GM21723 (cell line): Measurements from ENCODE around the gene PICK1.

Experiments
- ATAC-seq: cut with Tn5 transposase; IDR thresholded peaks from one replicate; pipeline ENCODE4 v1.9.1; 2021; ENCODE audit warnings: mild to moderate bottlenecking, moderate library complexity; ENCODE audit not compliant: unreplicated experiment

PICK1 gene

DNA sequence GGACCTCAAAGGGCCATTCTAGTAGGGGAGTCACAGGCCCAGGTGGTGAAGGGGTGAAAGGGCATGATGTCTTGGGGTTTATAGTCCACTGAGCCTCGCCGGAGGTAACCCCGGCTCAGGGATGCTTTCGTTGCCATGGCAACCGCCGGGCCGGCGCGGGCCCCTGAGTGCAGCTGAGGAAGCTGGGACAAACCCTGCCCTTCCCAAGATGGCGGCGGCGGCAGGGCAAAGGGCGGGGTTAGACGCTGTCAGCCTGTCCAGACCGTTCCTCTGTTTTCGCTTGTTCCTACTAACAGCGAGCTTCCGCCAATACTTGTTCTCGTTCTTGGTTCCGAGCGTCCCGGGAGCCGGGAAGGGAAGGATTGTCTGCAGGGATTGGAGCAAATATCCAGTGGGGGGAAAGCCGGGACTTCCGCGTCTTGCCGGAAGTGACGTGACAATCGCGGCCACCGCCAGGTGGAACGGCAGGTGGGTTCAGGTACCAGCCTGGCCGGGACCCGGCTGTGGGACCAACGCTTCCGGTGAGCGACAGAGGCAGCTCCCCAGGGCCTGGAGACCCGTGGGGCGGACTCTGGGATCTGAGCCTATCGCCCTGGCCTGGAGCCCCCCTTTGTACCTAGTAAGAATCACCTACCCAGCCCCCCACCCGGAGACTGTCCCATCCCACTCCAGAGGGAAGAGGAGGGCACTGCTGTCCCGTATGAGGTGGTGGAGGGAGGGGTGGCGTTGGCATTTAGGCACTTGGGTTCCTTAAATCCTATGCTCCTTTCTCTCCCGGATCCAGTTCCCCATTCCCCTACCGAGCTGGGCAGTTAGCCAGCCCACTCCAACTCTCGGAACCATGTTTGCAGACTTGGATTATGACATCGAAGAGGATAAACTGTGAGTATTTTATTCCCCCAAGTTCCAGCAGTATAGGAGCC, at the start of gene PICK1:
TSS of gene PICK1 (plus strand) at position 436 of the 923 bp plus-strand sequence. CDS start at position 842, 406 bp downstream.
- peak; percentile 64 for ATAC-seq

DNA sequence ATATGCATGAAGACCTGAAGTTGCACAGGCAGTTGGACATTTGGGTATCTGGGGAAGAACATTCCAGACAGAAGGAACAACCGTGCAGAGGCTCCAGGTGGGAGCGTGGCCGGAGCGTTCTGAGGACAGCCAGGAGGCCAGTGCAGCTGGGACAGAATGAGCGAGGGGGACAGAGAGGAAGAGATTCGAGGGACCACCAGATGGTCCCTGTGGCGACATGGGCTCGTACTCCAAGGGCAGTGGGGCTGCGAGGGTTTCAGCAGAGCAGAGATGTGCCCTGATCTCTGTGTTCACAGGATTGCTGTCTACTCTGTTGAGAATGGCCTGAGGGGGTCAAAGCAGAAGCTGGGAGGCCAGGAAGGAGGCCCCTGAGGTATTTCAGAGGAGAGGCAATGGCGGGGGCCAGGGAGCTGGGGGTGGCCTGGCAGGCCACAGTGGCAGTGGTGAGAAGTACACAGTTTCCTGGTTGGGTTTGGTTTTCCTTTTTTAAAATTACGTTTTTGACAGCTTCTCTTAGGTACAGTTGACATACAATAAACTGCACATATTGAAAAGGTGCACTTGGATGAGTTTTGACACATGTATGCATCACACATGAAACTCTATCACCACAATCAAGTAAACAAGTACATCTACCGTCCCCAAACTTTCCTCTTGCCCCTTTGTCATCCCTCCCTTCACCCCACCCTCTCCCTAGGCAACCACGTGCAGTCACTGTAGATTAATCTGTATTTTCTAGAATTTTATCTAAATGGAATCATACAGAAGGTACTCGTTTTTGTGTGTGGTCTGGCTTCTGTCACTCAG, 48.0 kb upstream of the PICK1 start:
- no peak for ATAC-seq

DNA sequence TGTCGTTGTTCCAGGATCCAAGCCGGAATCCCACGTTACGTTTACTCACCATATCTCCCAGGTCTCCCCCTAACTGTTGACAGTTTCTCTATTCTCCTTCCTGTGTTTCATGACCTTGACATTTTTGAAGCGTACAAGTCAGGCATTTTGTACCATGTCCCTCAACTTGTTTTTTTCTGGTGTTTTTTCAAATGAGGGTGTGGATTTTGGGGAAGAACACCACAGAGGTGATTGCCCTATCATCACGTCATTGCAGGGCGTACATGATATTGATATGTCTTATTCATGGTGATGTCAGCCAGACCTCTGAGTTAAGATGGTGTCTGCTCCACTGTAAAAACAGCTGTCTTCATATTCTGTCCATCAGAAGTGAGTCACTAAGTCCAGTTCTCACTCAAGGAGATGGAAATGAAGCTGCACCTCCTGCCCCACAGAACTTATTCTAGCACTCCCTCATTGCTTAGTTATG, 44.6 kb upstream of the PICK1 start:
- ATAC-seq = no peak

DNA sequence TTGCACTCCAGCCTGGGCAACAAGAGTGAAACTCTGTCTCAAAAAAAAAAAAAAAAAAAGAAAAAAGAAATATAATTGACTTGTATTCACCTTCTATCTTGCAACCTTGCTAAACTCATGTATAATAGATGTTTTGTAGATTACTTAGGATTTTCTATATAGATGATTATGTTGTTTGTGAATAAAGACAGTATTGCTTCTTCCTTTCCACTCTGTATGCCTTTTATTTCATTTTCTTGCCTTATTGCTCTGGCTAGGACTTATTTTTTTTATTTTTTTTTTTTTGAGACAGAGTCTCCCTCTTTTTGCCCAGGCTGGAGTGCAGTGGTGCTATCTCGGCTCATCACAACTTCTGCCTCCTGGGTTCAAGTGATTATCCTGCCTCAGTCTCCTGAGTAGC, 43.1 kb upstream of the PICK1 start:
- no peak for ATAC-seq

DNA sequence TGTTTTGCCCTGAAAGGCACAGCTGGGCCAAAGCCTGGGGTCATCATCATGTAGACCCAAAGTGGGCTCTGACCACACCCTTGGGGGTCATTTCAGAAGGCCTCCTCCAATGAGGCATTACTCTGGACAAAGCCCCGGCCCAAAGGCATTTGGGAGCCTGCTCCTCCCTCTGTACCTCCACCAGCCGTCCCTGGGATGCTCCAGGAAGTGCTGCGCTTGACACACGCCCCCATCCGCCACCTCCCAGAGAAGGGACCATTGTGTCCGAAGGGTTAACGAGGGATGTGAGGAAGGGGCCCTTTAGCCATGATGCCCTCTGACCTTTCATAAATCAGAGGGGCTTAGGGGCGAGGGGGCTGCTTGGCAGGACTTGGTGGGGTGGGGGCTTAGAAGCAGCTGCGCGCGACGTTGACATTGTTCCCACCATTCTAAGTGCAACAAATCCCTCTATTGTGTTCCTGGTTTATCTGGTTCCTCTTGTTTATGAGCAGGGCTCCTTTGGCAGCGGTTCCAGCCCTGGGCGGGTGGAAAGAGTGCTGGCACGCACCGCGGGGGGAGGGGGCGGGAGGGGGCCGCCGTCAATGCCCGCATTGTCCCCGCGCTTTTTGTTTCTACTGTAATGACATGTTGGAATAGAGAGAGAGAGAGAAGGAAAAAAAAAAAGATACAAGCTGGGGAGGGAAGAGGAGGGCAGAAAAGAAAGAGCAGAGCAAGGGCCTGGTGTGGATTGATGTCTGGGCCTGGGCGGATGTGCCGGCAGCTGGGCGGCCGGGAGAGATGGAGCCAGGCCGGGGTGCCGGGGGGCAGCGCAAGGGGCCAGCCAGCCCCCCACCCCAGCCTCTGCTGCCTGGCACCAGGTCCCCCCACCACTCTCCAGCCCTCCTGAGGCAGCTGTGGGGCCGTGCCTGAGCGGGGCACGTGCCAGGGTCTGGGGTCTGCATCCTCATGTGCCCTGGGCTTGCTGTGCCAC, 40.7 kb upstream of the PICK1 start:
- no peak for ATAC-seq

DNA sequence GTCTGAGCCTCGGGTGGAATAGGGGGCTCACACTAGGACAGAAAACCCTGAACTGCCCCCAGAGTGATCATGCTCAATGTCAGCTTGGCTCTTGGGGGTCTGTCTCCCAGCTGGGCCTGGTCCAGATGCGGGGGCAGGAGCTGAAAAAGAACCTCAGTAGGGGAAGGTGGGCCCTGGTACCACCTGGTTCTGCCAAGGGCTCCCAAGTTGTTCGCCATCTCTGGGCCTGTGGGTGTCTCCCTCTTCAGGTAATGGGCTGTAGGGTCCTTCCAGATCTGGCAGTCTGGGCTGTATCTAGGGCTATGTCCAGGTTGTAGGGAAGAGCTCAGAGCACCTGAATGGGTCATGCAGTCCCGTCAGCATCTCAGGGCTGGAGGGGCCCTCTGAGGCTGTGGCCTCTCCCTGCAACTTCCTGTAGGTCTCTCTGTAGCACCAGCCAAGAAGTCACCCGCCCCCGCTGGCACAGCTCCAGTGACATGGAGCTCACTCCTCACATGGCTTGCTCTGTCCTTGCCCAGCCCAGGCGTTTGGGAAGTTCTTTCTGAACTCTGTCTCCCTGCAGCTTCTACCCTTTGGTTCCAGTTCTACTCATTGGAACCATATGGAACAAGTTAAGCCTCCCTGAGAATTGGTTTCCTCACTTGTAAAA, 39.8 kb upstream of the PICK1 start:
- ATAC-seq = no peak

DNA sequence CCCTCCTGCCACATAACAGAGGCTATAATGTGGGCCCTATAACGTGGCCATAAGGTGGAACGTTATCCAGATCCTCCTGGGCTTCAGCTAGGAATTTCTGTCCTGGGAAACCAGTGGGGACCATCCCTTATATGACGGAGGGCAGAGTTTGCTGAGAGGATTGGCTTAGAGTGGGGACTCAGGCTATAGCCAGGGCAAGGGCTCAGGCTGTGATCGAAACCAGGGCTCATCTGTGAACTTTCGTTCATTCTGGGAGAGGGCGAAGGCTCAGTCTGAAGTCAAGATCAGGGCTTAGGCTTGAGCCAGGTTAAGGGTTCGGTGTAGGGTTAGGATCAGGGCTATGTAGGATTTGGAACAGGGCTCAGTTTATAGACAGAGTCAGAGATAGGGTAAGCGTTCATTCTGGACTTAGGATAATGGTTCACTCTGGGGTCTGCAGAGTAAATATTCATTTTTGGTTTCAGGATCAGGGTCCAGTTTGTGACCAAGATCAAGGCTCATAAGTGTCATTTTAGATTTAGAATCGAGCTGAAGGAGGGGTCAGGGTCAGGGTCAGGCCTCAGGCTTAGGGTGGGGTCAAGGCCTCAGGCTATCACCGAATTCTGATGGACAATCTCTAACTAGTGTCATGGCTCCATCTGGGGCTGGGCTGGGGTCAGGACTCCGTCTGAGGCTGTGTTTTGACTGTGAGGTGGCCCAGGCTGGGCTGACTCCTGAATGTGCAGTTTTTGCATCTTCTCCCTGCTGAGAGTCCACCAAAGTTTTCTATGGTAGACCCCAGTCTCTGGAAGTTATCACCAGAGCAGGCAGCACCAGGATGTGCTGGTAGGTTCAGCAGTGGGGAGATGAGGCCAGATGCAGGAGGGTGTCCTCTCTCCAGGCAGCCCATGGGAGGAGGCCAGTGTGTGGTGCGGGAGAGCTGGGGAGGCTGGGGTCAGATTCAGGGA, 39.0 kb upstream of the PICK1 start:
- ATAC-seq = no peak

DNA sequence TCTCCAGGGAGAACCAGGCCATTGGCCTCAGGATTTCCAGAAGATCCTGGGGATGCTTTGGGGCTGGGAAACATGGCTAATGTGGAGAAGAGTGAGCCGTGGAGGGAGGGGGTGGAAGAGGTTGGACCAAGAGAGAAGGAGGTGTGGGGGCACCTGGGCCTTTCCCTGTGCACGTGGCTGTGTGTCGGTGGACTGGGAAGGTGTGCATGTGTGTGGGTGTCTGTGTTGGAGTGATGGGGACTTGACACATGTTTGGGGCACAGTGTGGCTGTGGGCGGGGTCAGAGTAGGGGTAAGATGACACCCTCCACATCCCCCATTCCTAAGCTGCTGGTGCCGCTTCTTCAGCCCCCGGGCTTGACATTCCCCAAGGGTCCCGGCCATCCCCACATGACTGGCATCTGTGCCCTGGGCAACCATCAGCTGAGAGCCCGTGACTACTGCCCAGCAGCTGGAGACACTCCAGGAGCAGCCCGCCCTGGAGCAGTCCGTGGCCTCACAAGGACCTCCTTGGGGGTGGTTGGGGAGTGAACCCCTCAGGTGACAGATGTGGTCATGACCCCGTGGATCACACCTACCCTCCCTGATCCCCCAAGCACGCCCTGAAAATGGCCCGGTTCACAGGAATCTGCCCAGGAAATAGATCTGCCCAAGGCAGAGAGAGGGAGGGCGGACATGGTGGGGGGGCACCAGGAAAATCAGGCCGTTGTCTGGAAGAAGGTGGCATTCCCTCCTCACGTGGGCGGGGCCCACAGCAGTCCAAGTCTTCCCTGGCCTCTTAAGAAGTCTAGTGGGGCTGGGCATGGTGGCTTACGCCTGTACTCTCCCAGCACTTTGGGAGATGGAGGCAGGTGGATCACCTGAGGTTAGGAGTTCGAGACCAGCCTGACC, 38.0 kb upstream of the PICK1 start:
- ATAC-seq = no peak

DNA sequence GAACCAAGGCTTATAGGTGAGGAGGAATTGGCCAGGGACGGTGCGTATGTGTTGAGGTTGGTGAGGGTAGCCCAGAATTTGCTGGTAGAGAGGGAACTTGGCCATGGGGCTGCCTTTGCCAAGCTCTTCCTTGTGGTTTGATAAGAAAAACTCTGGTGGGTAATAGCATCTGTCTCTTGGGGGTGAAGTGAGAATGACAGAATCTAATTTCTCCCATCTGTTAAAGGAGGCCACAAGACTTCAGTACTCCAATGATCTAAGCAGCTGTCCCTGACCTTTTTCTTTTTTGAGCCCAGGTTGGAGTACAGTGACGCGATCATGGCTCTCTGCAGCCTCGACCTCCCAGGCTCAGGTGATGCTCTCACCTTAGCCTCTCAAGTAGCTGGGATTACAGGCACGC, 36.0 kb upstream of the PICK1 start:
- no peak for ATAC-seq

DNA sequence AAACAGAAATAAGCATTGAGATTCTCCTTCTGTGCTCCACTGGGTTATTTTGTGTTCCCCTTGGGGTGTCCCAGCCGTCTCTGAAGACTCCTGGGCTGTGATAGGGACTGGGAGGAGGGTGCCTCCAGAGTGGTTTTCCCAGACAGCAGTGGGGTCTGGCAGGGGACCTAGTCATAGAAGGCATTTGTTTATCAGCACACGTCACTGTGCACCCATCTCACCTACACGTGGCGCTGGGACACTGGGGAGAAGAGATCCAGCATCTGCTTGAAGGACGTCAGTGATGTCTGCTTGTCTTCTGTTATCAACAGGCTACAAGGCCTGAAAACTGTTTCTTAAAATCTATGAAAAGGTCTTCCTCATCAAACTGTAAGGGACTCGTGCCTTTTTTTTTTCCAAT, 34.2 kb upstream of the PICK1 start:
- ATAC-seq = no peak

DNA sequence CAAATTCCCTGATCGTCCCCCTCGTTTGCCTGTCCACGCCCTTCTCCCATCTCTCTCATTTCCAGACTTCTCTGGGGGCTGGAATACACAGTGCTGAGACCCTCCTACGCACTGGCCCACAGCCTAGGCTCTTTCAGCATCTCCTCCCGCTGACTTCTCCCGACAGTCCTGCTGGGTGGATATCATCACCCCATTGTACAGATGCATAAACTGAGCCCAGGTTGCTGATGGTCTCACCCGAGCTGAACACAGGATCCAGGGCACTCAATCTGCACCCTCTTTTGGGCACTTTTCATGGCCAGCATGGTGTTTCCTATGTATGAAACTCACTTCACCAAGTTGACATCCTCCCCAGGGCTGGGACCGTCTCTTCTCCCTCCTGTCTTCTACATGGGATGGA, 31.7 kb upstream of the PICK1 start:
- ATAC-seq = no peak

DNA sequence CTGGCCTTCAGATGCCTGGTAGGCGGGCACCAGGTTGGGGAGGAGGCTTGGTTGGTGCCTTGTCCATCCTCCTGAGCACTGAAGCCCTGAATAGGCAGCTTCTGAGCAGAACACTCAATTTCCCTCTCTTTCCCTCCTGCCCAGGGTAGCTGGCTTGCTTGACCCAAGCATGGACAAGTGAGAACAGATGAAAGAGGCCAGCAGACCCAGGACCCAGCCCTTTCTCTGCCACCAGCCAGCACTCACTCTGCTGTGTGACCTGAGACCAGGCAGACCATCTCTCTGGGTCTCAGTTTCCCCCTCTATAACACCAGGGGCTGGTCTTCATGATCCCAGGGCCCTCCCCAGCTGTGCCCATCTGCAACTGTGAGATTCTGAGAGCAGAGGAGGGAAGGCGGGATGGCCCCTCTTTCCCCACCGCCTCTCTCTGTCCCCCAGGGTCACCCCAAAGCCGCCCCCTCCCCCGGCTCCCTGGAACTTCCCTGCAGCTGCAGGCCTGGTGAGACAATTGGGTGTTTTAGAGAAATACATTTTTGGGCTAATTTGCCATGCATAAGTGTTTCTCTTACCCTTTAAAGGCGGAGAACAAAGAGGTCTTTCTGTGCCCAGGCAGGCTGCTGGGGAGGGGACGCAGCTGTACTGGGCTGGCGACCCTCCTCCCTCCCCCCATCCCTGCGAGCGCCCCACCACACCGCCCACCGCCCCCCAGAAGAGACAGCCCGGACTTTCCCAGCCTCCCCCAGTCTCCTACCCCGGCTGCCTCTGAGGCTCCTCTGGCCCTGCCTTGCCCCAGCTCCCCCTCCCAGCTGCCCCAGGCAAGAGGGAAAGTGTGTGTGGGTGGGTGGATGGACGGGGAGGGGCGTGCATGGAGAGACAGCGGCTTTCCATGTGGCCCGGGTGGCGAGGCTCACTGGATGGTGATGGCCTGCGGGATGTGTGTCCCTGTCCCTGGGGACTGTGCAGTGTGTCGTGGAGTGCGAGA, 30.8 kb upstream of the PICK1 start:
- ATAC-seq = no peak

DNA sequence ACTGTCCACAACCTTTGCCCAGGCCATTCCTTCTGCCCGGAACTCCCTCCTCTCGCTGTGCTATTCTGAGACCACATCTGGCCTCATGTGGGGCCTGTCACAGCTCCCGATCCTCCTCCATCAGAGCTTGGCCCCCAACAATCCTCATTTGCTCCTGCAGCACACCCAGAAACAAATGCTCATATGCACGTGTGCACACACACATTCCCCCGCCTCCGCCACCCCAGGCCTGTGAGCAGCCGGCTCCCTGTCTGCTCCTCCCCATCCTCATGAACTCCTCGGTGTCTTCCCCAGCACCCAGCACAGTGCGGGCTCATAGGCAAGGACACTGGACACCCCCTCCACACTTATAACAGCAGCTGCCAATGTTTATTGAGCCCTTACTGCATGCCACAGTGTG, 29.7 kb upstream of the PICK1 start:
- ATAC-seq = no peak

DNA sequence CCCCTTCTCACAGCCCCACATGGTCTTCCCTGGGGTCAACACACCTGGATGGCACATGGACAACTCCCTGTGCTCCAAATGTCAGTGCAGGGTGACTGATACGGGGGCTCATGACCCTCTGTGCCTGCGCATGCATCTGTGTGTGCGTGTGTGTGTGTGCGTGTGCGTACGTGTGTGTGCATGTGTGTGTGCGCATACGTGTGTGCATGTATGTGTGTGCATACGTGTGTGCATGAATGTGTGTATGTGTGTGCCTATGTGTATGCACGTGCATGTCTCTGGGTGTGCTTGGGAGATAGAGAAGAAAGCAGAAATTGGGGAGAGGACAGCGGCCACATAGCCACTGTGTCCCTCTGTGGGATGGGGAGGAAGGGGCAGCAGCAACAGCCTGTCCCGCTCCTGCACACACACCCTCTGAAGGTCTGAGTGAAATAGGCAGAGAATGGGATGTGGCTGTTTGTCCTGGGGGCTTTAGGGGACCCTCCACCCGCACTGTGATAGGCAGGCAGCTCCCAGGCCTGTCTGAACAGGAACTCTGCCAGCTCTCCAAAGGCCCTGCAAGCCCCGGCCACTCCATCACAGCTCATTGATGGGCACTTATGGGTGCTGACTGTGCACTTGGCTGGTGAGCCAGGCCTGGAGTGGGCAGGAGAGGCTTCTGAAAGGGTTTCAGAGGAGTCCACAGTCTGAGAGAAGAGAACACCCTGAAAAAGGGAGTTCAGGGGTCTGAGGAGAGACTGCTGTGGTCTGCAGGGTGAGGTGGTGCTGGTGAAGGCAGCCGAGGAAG, 28.7 kb upstream of the PICK1 start:
- no peak for ATAC-seq

DNA sequence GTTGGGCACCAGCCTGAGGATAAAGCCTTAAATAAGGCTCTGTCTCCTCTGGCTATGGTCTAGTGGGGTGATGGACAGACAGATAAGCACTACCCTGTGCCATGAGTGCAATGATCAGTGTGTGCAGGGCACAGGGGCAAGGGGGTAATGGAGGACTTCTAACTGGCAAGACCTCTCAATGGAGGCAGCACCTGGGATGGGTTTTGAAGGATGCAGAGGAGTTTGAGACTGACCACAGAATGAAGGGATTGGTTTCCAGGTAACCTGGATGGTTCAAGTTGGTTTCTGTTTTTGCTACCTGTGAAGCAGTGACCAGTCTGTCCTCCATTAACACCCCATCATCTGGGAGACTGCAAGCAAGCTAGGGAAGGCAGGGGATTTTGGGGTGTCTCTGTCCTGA, 27.8 kb upstream of the PICK1 start:
- ATAC-seq = no peak

DNA sequence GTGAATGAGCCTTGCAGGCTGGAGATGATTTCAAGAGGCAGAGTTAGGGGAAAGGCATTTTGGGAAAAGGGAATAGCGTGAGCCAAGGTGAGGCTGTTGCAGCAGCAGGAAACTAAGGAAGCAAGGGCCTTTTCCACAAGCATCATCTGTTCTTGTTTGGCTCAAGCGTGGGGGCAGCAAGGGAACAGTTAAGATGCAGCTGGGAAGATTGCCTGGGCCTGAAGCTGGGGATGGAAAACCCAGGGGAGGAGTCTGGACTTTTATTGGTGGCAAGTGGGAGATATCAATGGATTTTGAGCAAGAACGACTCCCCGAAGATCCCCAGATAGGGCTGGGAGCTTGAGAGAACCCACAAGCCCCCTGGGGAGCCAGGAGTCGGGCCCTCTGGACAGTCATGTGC, 27.3 kb upstream of the PICK1 start:
- ATAC-seq = no peak
